GM20000 (cell line): ENCODE data around the gene AMPD2.

ENCODE experiments used
- DNase-seq: peaks from one replicate; pipeline ENCODE4 v3.0.0; 2012; ENCODE audit warnings: low spot score
- CTCF ChIP-seq: IDR thresholded peaks from 2 replicates; pipeline ENCODE4 v1.5.1; 2012; ENCODE audit warnings: mild to moderate bottlenecking, control low read depth; ENCODE audit errors: extremely low read depth, missing control alignments

AMPD2 gene

GRCh38 chr1:109627692-109628399 lies 8.2 kb downstream of the AMPD2 start:
- DNase-seq, result peak; percentile 8
- no peak for TF ChIP-seq CTCF

- no peak for DNase-seq
- no peak for TF ChIP-seq CTCF
Observed at GRCh38 chr1:109628540-109629321, 9.1 kb downstream of the AMPD2 start.

- DNase-seq, result peak; percentile 20
- no peak for TF ChIP-seq CTCF
Observed at GRCh38 chr1:109629372-109630030, 9.9 kb downstream of the AMPD2 start.

GRCh38 chr1:109630081-109630897 lies 10.7 kb downstream of the AMPD2 start:
- TF ChIP-seq CTCF, result peak; percentile 15
- DNase-seq, result peak; percentile 61

- no peak for TF ChIP-seq CTCF
- DNase-seq, result no peak
Observed at GRCh38 chr1:109630898-109631512, 11.4 kb downstream of the AMPD2 start.

- no peak for DNase-seq
- TF ChIP-seq CTCF, result no peak
Observed at GRCh38 chr1:109631513-109632505, 12.2 kb downstream of the AMPD2 start.
